ENCODE measurements around the gene TGFBR2.

TGFBR2 gene

GRCh38 chr3:30645077-30645476 lies 38.7 kb downstream of the TGFBR2 start (continued):
- TF ChIP-seq ZNF704 (tag by site-specific recombination; IDR thresholded peaks at IDR 0.05), result no peak

- no peak overlapping the region for H3K27ac ChIP-seq (ENCODE audit: extremely low read depth, low read depth, low read length)
- ChIA-PET CTCF (no interaction called here), POLR2A (no interaction called here)
- no peaks in the 10 kb centered on the region for H3K4me1 ChIP-seq (ENCODE audit: control insufficient read depth, insufficient read depth, low read length)
- no peak overlapping the region for H3K4me3 ChIP-seq (ENCODE audit: low read depth, low read length)
- TF ChIP-seq ZNF623 (tag by site-specific recombination; IDR thresholded peaks at IDR 0.05) (no peak), BCL11B (tag by site-specific recombination; IDR thresholded peaks at IDR 0.05; ENCODE audit: low read depth) (no peak), KLF16 (tag by site-specific recombination; IDR thresholded peaks at IDR 0.05) (no peak), ZNF148 (tag by site-specific recombination; IDR thresholded peaks at IDR 0.05; ENCODE audit: borderline replicate concordance) (no peak)
- no peaks in the 10 kb centered on the region for H3K9me3 ChIP-seq (ENCODE audit: control insufficient read depth, insufficient read depth, low read depth, low read length)
- H3K36me3 ChIP-seq (ENCODE audit: control insufficient read depth in 2 of 2, insufficient read depth in 1 of 2, low read length in 2 of 2), result peaks cover 0 to 58% of the 10 kb centered on the region in 2 experiments; a peak in 1 of 3 replicates
Observed at GRCh38 chr3:30646181-30646876, 39.9 kb downstream of the TGFBR2 start.

GRCh38 chr3:30646961-30647752 lies 40.8 kb downstream of the TGFBR2 start:
- Histone ChIP-seq H3K9me3 (ENCODE audit: control insufficient read depth, insufficient read depth, low read depth, low read length) (no peaks in the 10 kb centered on the region), H3K36me3 (ENCODE audit: control insufficient read depth in 2 of 2, insufficient read depth in 1 of 2, low read length in 2 of 2) (peaks cover 0 to 61% of the 10 kb centered on the region in 2 experiments; a peak in 2 of 3 replicates), H3K27ac (ENCODE audit: extremely low read depth, low read depth, low read length) (no peak overlapping the region), H3K4me3 (ENCODE audit: low read depth, low read length) (no peak overlapping the region), H3K4me1 (ENCODE audit: control insufficient read depth, insufficient read depth, low read length) (no peaks in the 10 kb centered on the region)
- POLR2A ChIA-PET, result no interaction called here
- CTCF ChIA-PET, result no interaction called here
- TF ChIP-seq ZNF169 (tag by site-specific recombination; IDR thresholded peaks at IDR 0.05), result no peak
- TF ChIP-seq KLF17 (tag by site-specific recombination; IDR thresholded peaks at IDR 0.05), result no peak
- TF ChIP-seq ZNF548 (tag by site-specific recombination; IDR thresholded peaks at IDR 0.05), result no peak
- TF ChIP-seq ZNF623 (tag by site-specific recombination; IDR thresholded peaks at IDR 0.05), result no peak
- TF ChIP-seq ZSCAN30 (tag by site-specific recombination; IDR thresholded peaks at IDR 0.05), result no peak
- TF ChIP-seq ZNF501 (tag by site-specific recombination; IDR thresholded peaks at IDR 0.05), result no peak
- no peak for TF ChIP-seq ZNF544 (tag by site-specific recombination; IDR thresholded peaks at IDR 0.05)
- no peak for TF ChIP-seq ZFP69B (tag by site-specific recombination; IDR thresholded peaks at IDR 0.05)
- no peak for TF ChIP-seq PRDM4 (tag by site-specific recombination; IDR thresholded peaks at IDR 0.05)
- no peak for TF ChIP-seq ZNF211 (tag by site-specific recombination; IDR thresholded peaks at IDR 0.05; ENCODE audit: low read depth)
- no peak for TF ChIP-seq ZNF785 (tag by site-specific recombination; IDR thresholded peaks at IDR 0.05)
- TF ChIP-seq ZNF274 (IDR thresholded peaks at IDR 0.05; ENCODE audit: low read length), result no peak
- no peak for TF ChIP-seq ZNF274 (tag by site-specific recombination; IDR thresholded peaks at IDR 0.05; ENCODE audit: borderline replicate concordance)
- TF ChIP-seq HIC1 (tag by site-specific recombination; IDR thresholded peaks at IDR 0.05), result no peak
- TF ChIP-seq ZSCAN5A (tag by site-specific recombination; IDR thresholded peaks at IDR 0.05), result no peak
- no peak for TF ChIP-seq ZNF837 (tag by site-specific recombination; IDR thresholded peaks at IDR 0.05)
- no peak for TF ChIP-seq KLF16 (tag by site-specific recombination; IDR thresholded peaks at IDR 0.05)

Measured in HEK293 (cell line).